ENCODE data around the gene ULK4. TPM values are rescaled to one million over a fixed set of nuclear protein-coding genes. Genes with fewer than 3 reads are reported as not detected.
"Not testable (repeated sequence)": the region's sequence is repeated elsewhere in the genome, so short reads cannot be mapped to it uniquely, and the experiment has no call there.

Gene ULK4
- total and polyA plus RNA-seq, 7 donors = 2.1 to 18.6 (median 8.9) TPM

DNA sequence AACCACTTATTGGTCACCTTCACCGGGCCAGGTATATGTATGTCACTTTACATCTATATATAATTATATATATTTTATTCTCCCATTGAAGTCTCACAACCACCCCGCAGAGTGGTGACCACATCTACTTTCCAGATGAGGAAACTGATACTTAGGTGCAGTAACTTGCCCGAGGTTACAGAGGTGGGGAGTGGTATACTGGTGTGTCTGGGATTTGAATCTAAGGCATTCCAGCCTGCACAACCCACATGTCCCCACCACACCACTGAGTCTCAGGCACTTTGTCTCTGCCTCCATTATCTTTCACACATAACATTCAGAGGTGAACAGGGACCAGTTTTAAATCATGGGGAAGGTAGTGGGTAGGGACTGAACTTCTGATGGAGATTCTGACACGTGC lies 501.2 kb downstream of the ULK4 start:
- Histone ChIP-seq H3K4me3 (no peak overlapping the region), H3K27ac (no peak overlapping the region), H3K9me3 (no peaks in the 10 kb centered on the region), H3K4me1 (peaks cover 0 to 6% (median 1%) of the 10 kb centered on the region in 4 donors), H3K36me3 (no peaks in the 10 kb centered on the region), H3K27me3 (no peaks in the 10 kb centered on the region)
- intact Hi-C loops (cut with DNase I) = no loop called here
- DNase-seq = no peak
- TF ChIP-seq POLR2AphosphoS5 (IDR thresholded peaks at IDR 0.05) = no peak
- no peak for TF ChIP-seq EP300 (IDR thresholded peaks at IDR 0.05)
- TF ChIP-seq, protein P1, sequence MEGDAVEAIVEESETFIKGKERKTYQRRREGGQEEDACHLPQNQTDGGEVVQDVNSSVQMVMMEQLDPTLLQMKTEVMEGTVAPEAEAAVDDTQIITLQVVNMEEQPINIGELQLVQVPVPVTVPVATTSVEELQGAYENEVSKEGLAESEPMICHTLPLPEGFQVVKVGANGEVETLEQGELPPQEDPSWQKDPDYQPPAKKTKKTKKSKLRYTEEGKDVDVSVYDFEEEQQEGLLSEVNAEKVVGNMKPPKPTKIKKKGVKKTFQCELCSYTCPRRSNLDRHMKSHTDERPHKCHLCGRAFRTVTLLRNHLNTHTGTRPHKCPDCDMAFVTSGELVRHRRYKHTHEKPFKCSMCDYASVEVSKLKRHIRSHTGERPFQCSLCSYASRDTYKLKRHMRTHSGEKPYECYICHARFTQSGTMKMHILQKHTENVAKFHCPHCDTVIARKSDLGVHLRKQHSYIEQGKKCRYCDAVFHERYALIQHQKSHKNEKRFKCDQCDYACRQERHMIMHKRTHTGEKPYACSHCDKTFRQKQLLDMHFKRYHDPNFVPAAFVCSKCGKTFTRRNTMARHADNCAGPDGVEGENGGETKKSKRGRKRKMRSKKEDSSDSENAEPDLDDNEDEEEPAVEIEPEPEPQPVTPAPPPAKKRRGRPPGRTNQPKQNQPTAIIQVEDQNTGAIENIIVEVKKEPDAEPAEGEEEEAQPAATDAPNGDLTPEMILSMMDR (IDR thresholded peaks at IDR 0.05) = no peak
- no peak for TF ChIP-seq POLR2A (IDR thresholded peaks at IDR 0.05)
- WGBS, 2 donors = 93 to 97% methylated on average over 4 of the region's 4 CpGs

DNA sequence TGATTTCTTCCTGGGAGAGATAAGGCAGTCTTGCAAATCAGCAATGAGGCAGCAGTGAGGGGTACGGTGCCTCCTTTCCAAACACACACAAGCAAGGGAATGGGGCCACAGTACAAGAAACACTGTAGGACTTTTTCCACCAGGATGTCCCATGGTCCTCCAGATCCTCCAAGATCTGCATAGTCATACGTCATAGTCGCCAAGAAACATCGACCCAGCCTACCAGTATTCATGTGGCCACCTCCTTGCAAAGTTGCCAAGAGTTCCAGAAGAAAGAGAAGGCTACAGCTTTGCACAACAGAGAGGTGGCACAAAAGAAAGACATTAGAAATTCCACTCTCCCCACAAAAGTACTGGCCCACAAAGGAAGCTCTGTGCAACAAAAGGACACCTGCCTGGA lies 504.7 kb downstream of the ULK4 start:
- Histone ChIP-seq H3K27ac (no peak overlapping the region), H3K4me3 (no peak overlapping the region), H3K36me3 (no peaks in the 10 kb centered on the region), H3K27me3 (no peaks in the 10 kb centered on the region), H3K4me1 (peaks cover 0 to 4% (median under 1%) of the 10 kb centered on the region in 4 donors), H3K9me3 (no peaks in the 10 kb centered on the region)
- intact Hi-C loops (cut with DNase I) = no loop called here
- 79 to 94% methylated on average over 4 of the region's 4 CpGs for WGBS, 2 donors
- no peak for TF ChIP-seq POLR2AphosphoS5 (IDR thresholded peaks at IDR 0.05)
- TF ChIP-seq, protein P1 (IDR thresholded peaks at IDR 0.05) = no peak
- no peak for DNase-seq

GRCh38 chr3:41456162-41456561 lies 505.7 kb downstream of the ULK4 start:
- no peak for DNase-seq
- Histone ChIP-seq H3K4me1 (no peaks in the 10 kb centered on the region), H3K27ac (no peak overlapping the region), H3K36me3 (no peaks in the 10 kb centered on the region), H3K9me3 (no peaks in the 10 kb centered on the region), H3K4me3 (no peak overlapping the region), H3K27me3 (no peaks in the 10 kb centered on the region)
- no peak for TF ChIP-seq EP300 (IDR thresholded peaks at IDR 0.05)
- TF ChIP-seq, protein P1 (IDR thresholded peaks at IDR 0.05) = no peak
- TF ChIP-seq POLR2A (IDR thresholded peaks at IDR 0.05) = no peak
- no peak for TF ChIP-seq POLR2AphosphoS5 (IDR thresholded peaks at IDR 0.05)
- intact Hi-C loops (cut with DNase I) = no loop called here
- 97 to 100% methylated on average over 2 of the region's 2 CpGs for WGBS, 2 donors

GRCh38 chr3:41453618-41454017 lies 508.3 kb downstream of the ULK4 start:
- H3K4me3 ChIP-seq; H3K9me3 ChIP-seq; DNase-seq; H3K27ac ChIP-seq; H3K27me3 ChIP-seq; intact Hi-C loops (cut with DNase I); H3K36me3 ChIP-seq: not testable (repeated sequence)
- H3K4me1 ChIP-seq = peaks cover 0 to 11% (median 4%) of the 10 kb centered on the region in 4 donors
- WGBS, 2 donors = 97 to 98% methylated on average over 1 of the region's 1 CpG

DNA sequence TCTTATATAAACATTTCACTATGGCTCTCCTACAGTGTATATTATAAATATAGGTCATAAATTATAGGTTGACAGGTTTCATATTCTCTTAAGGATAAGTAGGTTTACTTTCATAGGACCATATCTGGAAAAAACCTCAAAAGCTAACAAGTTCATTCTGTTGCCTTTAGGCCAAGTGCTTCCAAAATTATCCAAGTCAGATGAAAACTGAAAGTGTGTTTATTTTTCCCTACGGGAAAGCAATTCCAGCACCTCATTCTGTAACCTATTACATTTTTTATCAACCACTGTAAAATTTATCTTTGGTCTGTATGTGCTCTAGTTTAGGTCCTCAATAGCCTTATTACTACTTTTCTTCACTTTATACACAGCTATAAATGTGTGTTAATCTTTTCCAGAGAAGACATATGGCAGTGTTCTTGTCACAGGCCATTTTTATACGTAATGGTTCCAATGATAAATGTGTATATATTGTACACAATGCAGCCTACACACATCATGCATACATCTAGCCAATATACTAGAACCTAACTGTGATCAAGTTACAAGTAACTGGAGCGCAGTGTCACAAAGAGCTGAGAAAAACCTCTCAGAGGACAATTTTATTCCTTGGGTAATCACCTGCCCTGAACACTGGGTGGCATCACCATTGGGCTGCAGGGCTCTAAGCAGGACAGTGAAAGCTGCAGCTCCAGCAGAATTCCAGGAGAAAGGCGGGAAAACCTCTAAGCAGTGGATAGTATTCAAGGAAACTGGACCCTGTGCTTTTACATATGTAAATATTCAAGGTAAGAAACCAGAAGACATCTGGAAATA lies 511.3 kb downstream of the ULK4 start:
- no peak for DNase-seq
- TF ChIP-seq POLR2A (IDR thresholded peaks at IDR 0.05) = no peak
- TF ChIP-seq EP300 (IDR thresholded peaks at IDR 0.05) = no peak
- TF ChIP-seq, protein P1 (IDR thresholded peaks at IDR 0.05) = no peak
- no peak for TF ChIP-seq POLR2AphosphoS5 (IDR thresholded peaks at IDR 0.05)
- Histone ChIP-seq H3K27me3 (no peaks in the 10 kb centered on the region), H3K9me3 (no peaks in the 10 kb centered on the region), H3K4me1 (peaks cover 0 to 11% (median 4%) of the 10 kb centered on the region in 4 donors), H3K27ac (no peak overlapping the region), H3K4me3 (no peak overlapping the region), H3K36me3 (no peaks in the 10 kb centered on the region)
- intact Hi-C loops (cut with DNase I) = no loop called here
- 20 to 64% methylated on average over 4 of the region's 4 CpGs for WGBS, 2 donors
